Panc1 (cell line): ENCODE results near the gene GTPBP8. TPM values are rescaled to one million over a fixed set of nuclear protein-coding genes. Genes with fewer than 3 reads are reported as not detected.

Source experiments
- ATAC-seq: fragments of 200-7000 bp; cut with Tn5 transposase; 2 replicates; pipeline ENCODE4 v1.9.1; 2020; ENCODE audit warnings: mild to moderate bottlenecking, moderate library complexity
- BruUV-seq: library from RNA; stranded (reverse); fragments of 400-500 nt; replicated peaks from 2 replicates; lab custom pipeline; 2021; lab: Mats Ljungman, UMichigan
- CTCF ChIA-PET: fragments of 300-600 bp; sonication (Branson Sonifier 250); formaldehyde crosslinking; loops from one replicate; lab custom pipeline; 2022; ENCODE audit warnings: antibody characterized with exemption; lab: Charles Lee
- POLR2A ChIA-PET: fragments of 300-600 bp; sonication (Branson Sonifier 250); formaldehyde crosslinking; loops from one replicate; lab custom pipeline; 2022; ENCODE audit warnings: antibody characterized with exemption; lab: Charles Lee
- DNase-seq: peaks from one replicate; pipeline ENCODE4 v3.0.0-alpha.2; 2010; ENCODE audit warnings: low read depth, low spot score
- H3K27ac ChIP-seq: 2 replicates; pipeline ENCODE4 v1.5.1; 2011; ENCODE audit warnings: mild to moderate bottlenecking, low read length, inconsistent platforms
- H3K27me3 ChIP-seq: fragments of 200-500 bp; sonication (Bioruptor generic); 2 replicates; pipeline ENCODE4 v1.6.0; 2014; ENCODE audit warnings: low read length, inconsistent platforms; ENCODE audit not compliant: control insufficient read depth, insufficient read depth
- H3K36me3 ChIP-seq: fragments of 200-500 bp; sonication (Bioruptor generic); 2 replicates; pipeline ENCODE4 v1.5.1; 2014; ENCODE audit warnings: inconsistent platforms, mild to moderate bottlenecking, low read length, moderate library complexity; ENCODE audit not compliant: control insufficient read depth, insufficient read depth
- H3K4me1 ChIP-seq: 2 replicates; pipeline ENCODE4 v1.5.1; 2011; ENCODE audit warnings: inconsistent platforms, mild to moderate bottlenecking, low read length, moderate library complexity; ENCODE audit not compliant: control insufficient read depth, insufficient read depth
- H3K4me3 ChIP-seq, 2 experiments: 2 replicates each; pipeline ENCODE4 v1.5.1; 2011 to 2012; ENCODE audit warnings: low read depth in 2 of 2, low read length in 2 of 2, mild to moderate bottlenecking in 2 of 2, inconsistent platforms in 1 of 2, moderate library complexity in 1 of 2
- H3K9me3 ChIP-seq: fragments of 200-500 bp; sonication (Bioruptor generic); 2 replicates; pipeline ENCODE4 v1.5.1; 2014; ENCODE audit warnings: low read depth, mild to moderate bottlenecking, inconsistent platforms, low read length, moderate library complexity; ENCODE audit not compliant: control insufficient read depth, insufficient read depth
- POLR2AphosphoS5 ChIP-seq: IDR thresholded peaks from 2 replicates; pipeline ENCODE4 v1.6.1; 2012; ENCODE audit warnings: mild to moderate bottlenecking, low read depth, low read length, moderate library complexity
- REST ChIP-seq, 2 experiments: IDR thresholded peaks; 2 replicates each; pipeline ENCODE4 v1.6.1; 2011 to 2012; ENCODE audit warnings: low read depth in 2 of 2, control low read depth in 1 of 2, low read length in 1 of 2, mild to moderate bottlenecking in 1 of 2, moderate library complexity in 1 of 2; ENCODE audit not compliant: insufficient read depth in 1 of 2
- SIN3A ChIP-seq: IDR thresholded peaks from 2 replicates; pipeline ENCODE4 v1.6.1; 2012; ENCODE audit warnings: low read depth, mild to moderate bottlenecking, low read length, moderate library complexity, borderline replicate concordance; ENCODE audit not compliant: insufficient read depth
- TCF7L2 ChIP-seq: IDR thresholded peaks from 2 replicates; pipeline ENCODE4 v1.6.1; 2011; ENCODE audit warnings: mild to moderate bottlenecking, low read depth, low read length, inconsistent platforms
- in situ Hi-C: cut with HindIII; loops from 2 replicates; pipeline ENCODE4 v1.10.0; 2016; ENCODE audit warnings: low sequenced_read_pairs, low pct_unique_long_range_greater_than_20kb
- intact Hi-C: fragments of 100-400 bp; cut with micrococcal nuclease; formaldehyde crosslinking; loops from one replicate; pipeline ENCODE4 v1.10.0; 2022; ENCODE audit not compliant: unreplicated experiment
- total RNA-seq: library from RNA; stranded (reverse); gene quantifications from one replicate; pipeline ENCODE4 v1.2.1, GENCODE V29; 2021; ENCODE audit not compliant: unreplicated experiment
- TF ChIP-seq, protein P1 (sequence below): fragments of 450-650 bp; IDR thresholded peaks from 2 replicates; pipeline ENCODE4 v1.5.1; 2017; ENCODE audit warnings: mild to moderate bottlenecking

GTPBP8 gene
- total RNA-seq, 1 experiment from 2014 or later, result 16.3 TPM

- no TSS peak for BruUV-seq
- no peak overlapping the region for H3K27ac ChIP-seq
- H3K9me3 ChIP-seq, result no peaks in the 10 kb centered on the region
- POLR2A ChIA-PET, result no interaction called here
- CTCF ChIA-PET, result no interaction called here
- ATAC-seq (no peak), DNase-seq (no peak)
- H3K4me1 ChIP-seq, result no peaks in the 10 kb centered on the region
- TF ChIP-seq POLR2AphosphoS5, result no peak
- TF ChIP-seq, protein P1, sequence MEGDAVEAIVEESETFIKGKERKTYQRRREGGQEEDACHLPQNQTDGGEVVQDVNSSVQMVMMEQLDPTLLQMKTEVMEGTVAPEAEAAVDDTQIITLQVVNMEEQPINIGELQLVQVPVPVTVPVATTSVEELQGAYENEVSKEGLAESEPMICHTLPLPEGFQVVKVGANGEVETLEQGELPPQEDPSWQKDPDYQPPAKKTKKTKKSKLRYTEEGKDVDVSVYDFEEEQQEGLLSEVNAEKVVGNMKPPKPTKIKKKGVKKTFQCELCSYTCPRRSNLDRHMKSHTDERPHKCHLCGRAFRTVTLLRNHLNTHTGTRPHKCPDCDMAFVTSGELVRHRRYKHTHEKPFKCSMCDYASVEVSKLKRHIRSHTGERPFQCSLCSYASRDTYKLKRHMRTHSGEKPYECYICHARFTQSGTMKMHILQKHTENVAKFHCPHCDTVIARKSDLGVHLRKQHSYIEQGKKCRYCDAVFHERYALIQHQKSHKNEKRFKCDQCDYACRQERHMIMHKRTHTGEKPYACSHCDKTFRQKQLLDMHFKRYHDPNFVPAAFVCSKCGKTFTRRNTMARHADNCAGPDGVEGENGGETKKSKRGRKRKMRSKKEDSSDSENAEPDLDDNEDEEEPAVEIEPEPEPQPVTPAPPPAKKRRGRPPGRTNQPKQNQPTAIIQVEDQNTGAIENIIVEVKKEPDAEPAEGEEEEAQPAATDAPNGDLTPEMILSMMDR, result no peak; the same call in 1 of the 2 replicates
- TF ChIP-seq TCF7L2, result no peak
- no peak for TF ChIP-seq REST (IDR thresholded peaks at IDR 0.05; ENCODE audit: insufficient read depth in 1 of 2, low read depth in 2 of 2, low read length in 1 of 2)
- TF ChIP-seq SIN3A, result no peak
- H3K27me3 ChIP-seq, result peaks cover 12% of the 10 kb centered on the region; the same call in 1 of the 2 replicates
- no peak overlapping the region for H3K4me3 ChIP-seq
- no peaks in the 10 kb centered on the region for H3K36me3 ChIP-seq
- intact Hi-C loops (no loop called here), in situ Hi-C loops (no loop called here)
Measured at GRCh38 chr3:112972158-112972557, 18.6 kb upstream of the GTPBP8 start.

- Histone ChIP-seq H3K27me3 (peaks cover 7% of the 10 kb centered on the region; the same call in 1 of the 2 replicates), H3K4me3 (no peak overlapping the region), H3K9me3 (no peaks in the 10 kb centered on the region), H3K36me3 (no peaks in the 10 kb centered on the region), H3K4me1 (no peaks in the 10 kb centered on the region), H3K27ac (no peak overlapping the region)
- ChIA-PET CTCF (no interaction called here), POLR2A (no interaction called here)
- TF ChIP-seq POLR2AphosphoS5 (no peak), REST (IDR thresholded peaks at IDR 0.05; ENCODE audit: insufficient read depth in 1 of 2, low read depth in 2 of 2, low read length in 1 of 2) (no peak), TCF7L2 (no peak)
- no TSS peak for BruUV-seq
- in situ Hi-C loops, result no loop called here
- DNase-seq (no peak), ATAC-seq (no peak)
- intact Hi-C loops, result no loop called here
Measured at GRCh38 chr3:112973325-112974177, 17.2 kb upstream of the GTPBP8 start.
